Adrenal gland (tissue), 5 donors: ENCODE measurements around the gene PPM1E.

Experiments
- CTCF ChIP-seq, 6 experiments: fragments of 450-650 bp in 4 of 6; fragments of 200-600 bp in 2 of 6; sonication (generic) in 1 of 6; IDR thresholded peaks; 1 replicate in 5 of 6; 2 replicates in 1 of 6; pipeline versions ENCODE4 v1.5.1 to v1.8.0; 2016 to 2021; ENCODE audit warnings: antibody characterized with exemption in 6 of 6, mild to moderate bottlenecking in 2 of 6, moderate library complexity in 1 of 6
- POLR2A ChIP-seq, 2 donors: fragments of 450-650 bp; IDR thresholded peaks; one replicate each; pipeline ENCODE4 v1.6.1; 2017; ENCODE audit warnings: antibody characterized with exemption in 2 of 2, mild to moderate bottlenecking in 2 of 2, moderate library complexity in 1 of 2
- donor health status: DM: no; HTN: no; CAD: no.

DNA sequence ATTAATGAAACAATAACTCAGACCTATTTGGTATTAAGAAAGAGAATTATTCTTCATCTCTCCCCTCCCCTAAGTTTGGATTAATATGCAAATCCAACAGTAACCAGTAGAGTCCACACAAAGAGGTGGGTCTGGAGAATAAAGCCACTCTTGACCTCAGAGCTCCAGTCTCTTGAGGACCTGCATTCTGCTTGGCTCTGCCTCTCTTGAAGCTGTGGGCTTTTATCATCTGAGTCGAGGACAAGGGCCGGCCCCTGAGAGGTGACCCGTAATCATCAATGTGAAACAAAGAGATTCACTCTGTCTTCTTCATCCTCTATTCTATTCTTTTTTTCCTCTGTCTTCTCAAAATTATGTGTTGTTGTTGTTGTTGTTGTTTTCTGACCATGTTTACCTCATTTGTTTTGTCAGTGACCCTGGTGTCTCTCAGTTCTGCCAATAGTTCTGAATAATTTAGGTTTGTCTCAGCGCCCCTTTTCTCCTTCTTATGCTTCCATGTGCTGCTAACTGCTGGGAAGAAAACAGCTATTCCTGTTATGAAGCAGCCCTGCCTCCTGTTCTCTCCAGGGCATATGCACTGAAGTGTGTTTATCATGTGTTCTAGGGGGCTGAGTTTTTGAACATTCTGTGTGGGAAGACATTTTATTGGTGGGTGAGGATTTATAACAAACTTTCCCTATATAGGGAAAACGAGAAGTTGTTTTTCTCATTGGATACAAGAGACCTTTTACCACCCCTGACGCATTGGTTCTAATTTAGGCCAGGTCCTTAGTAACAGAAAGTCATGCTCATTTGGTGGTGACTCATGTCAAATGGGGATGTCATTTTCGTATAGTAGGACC is 215.2 kb downstream of the PPM1E start:
- TF ChIP-seq CTCF (IDR thresholded peaks at IDR 0.05) (no peak), POLR2A (IDR thresholded peaks at IDR 0.05) (no peak)
